Stimulated activated CD8-positive, alpha-beta memory T cell treated with anti-CD3 and anti-CD28 coated beads, Interleukin-12 subunit alpha, Interleukin-12 subunit beta, amount 100 ng/mL, for 24 hours (primary cell): ENCODE measurements around the gene DLD.
A peak's percentile ranks its signal among the peaks of the same experiment; 100 is the strongest.
"Not testable (repeated sequence)": the region's sequence is repeated elsewhere in the genome, so short reads cannot be mapped to it uniquely, and the experiment has no call there.

Experiments used
- DNase-seq: peaks from one replicate; pipeline ENCODE4 v3.0.0-alpha.2; 2020; ENCODE audit errors: extremely low read depth

The DLD gene

GRCh38 chr7:107890962-107891635 is at the start of gene DLD:
DLD (plus strand) TSS chr7:107891183; CDS start chr7:107891251, 68 bp downstream.
- DNase-seq: peak; percentile 84

- DNase-seq: no peak
Observed at GRCh38 chr7:107842213-107842612, 48.8 kb upstream of the DLD start.

- no peak for DNase-seq
Observed at GRCh38 chr7:107843184-107843583, 47.8 kb upstream of the DLD start.

- no peak for DNase-seq
Observed at GRCh38 chr7:107846324-107846723, 44.7 kb upstream of the DLD start.

GRCh38 chr7:107847168-107847835 is 43.7 kb upstream of the DLD start:
- DNase-seq: no peak

GRCh38 chr7:107847836-107848175 is 43.2 kb upstream of the DLD start:
- not testable (repeated sequence) for DNase-seq

GRCh38 chr7:107848211-107848610 is 42.8 kb upstream of the DLD start:
- DNase-seq: not testable (repeated sequence)

GRCh38 chr7:107850216-107850615 is 40.8 kb upstream of the DLD start:
- DNase-seq: no peak

GRCh38 chr7:107850643-107851042 is 40.3 kb upstream of the DLD start:
- DNase-seq: no peak

- no peak for DNase-seq
Observed at GRCh38 chr7:107854454-107854853, 36.5 kb upstream of the DLD start.

GRCh38 chr7:107854989-107855388 is 36.0 kb upstream of the DLD start:
- no peak for DNase-seq

- DNase-seq: no peak
Observed at GRCh38 chr7:107856806-107857540, 34.0 kb upstream of the DLD start.

GRCh38 chr7:107857541-107857912 is 33.5 kb upstream of the DLD start:
- DNase-seq: no peak

GRCh38 chr7:107858280-107858679 is 32.7 kb upstream of the DLD start:
- no peak for DNase-seq

- no peak for DNase-seq
Observed at GRCh38 chr7:107860279-107860961, 30.6 kb upstream of the DLD start.

- no peak for DNase-seq
Observed at GRCh38 chr7:107860981-107861652, 29.9 kb upstream of the DLD start.

- DNase-seq: no peak
Observed at GRCh38 chr7:107865956-107866775, 24.8 kb upstream of the DLD start.

GRCh38 chr7:107867858-107868466 is 23.0 kb upstream of the DLD start:
- no peak for DNase-seq

GRCh38 chr7:107870427-107871000 is 20.5 kb upstream of the DLD start:
- DNase-seq: no peak

- no peak for DNase-seq
Observed at GRCh38 chr7:107874111-107874510, 16.9 kb upstream of the DLD start.
